ENCODE measurements around the gene PHF19.

Gene PHF19

GRCh38 chr9:120891884-120892747 is 15.1 kb upstream of the PHF19 start:
- DNase-seq: no peak

GRCh38 chr9:120891245-120891883 is 14.4 kb upstream of the PHF19 start:
- peak in 2 of 4 experiments; percentile 43 to 59 for DNase-seq

GRCh38 chr9:120890320-120891244 is 13.6 kb upstream of the PHF19 start:
- no peak for DNase-seq

- DNase-seq: no peak
These were observed 12.8 kb upstream of the PHF19 start for GRCh38 chr9:120889606-120890271.

GRCh38 chr9:120888626-120889025 is 11.6 kb upstream of the PHF19 start:
- no peak for DNase-seq

GRCh38 chr9:120886490-120886967 is 9.5 kb upstream of the PHF19 start:
- DNase-seq: no peak

- no peak for DNase-seq
These were observed 9.0 kb upstream of the PHF19 start for GRCh38 chr9:120885958-120886357.

GRCh38 chr9:120885457-120885856 is 8.5 kb upstream of the PHF19 start:
- DNase-seq: no peak

- DNase-seq: no peak
These were observed 6.6 kb upstream of the PHF19 start for GRCh38 chr9:120883608-120883996.

GRCh38 chr9:120882935-120883607 is 6.1 kb upstream of the PHF19 start:
- DNase-seq: no peak

GRCh38 chr9:120879446-120879845 is 2.5 kb upstream of the PHF19 start:
- no peak for DNase-seq

- DNase-seq: no peak
These were observed 1.5 kb upstream of the PHF19 start for GRCh38 chr9:120878188-120879130.

- DNase-seq: peak; percentile 38 to 64 (median 41)
These were observed 467 bp upstream of the PHF19 start for GRCh38 chr9:120877276-120878034.

GRCh38 chr9:120875954-120876841 is 790 bp downstream of the PHF19 start:
- DNase-seq: peak in 3 of 4 experiments; percentile 50 to 69 (median 58)

- DNase-seq: no peak
These were observed 1.4 kb downstream of the PHF19 start for GRCh38 chr9:120875643-120875953.

GRCh38 chr9:120875195-120875565 is 1.8 kb downstream of the PHF19 start:
- DNase-seq: no peak

- DNase-seq: no peak
These were observed 2.5 kb downstream of the PHF19 start for GRCh38 chr9:120874226-120875194.

- no peak for DNase-seq
These were observed 3.5 kb downstream of the PHF19 start for GRCh38 chr9:120873512-120873911.

All from activated naive CD4-positive, alpha-beta T cell (primary cell).